GM19023 (cell line): ENCODE measurements around the gene DOCK1.

Source experiments
- ATAC-seq: cut with Tn5 transposase; IDR thresholded peaks from one replicate; pipeline ENCODE4 v1.9.1; 2021; ENCODE audit warnings: mild to moderate bottlenecking, moderate library complexity; ENCODE audit not compliant: unreplicated experiment

DOCK1 gene

DNA sequence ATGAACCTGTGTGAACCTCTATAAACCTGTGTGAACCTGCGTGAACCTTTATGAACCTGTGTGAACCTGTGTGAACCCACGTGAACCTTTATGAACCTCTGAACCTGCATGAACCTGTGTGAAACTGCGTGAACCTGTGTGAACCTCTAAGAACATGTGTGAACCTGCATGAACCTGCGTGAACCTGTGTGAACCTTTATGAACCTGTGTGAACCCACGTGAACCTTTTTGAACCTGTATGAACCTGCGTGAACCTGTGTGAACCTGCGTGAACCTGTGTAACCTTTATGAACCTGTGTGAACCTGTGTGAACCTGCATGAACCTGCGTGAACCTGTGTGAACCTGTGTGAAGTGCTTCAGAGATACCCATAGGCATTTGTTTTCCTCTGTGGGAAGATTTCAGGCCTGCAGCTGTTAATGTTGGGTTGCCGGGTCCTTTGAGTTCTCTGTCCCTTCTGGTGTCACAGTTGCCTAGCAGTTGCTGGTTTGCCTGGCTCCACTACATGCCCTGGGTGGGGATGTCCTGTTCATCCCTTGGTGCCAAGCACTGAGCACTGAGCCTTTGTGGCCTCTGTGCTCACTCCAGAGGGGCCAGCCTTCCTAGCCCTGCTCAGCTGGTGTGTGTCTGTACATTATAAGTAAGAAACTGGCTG lies 97.9 kb downstream of the DOCK1 start:
- no peak for ATAC-seq

DNA sequence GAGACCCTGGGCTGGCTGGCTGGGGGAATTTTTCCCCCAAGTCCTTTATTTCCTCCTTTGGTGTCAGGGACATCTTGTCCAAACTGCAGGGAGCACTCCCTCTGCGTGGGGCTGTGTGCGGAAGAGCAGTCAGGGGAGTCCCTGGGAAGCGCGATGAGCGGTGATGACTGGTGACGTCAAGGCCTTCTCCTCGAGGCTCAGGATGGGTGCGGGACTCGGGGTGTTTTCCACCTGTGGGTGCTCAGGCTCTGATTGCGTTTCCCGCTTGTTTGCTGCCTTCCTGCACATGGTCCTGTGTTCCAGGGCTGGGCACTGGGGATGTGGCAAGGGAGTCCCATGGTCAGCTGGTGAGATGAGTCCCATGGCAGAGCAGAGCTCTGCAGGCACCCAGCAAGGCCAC lies 101.2 kb downstream of the DOCK1 start:
- no peak for ATAC-seq

DNA sequence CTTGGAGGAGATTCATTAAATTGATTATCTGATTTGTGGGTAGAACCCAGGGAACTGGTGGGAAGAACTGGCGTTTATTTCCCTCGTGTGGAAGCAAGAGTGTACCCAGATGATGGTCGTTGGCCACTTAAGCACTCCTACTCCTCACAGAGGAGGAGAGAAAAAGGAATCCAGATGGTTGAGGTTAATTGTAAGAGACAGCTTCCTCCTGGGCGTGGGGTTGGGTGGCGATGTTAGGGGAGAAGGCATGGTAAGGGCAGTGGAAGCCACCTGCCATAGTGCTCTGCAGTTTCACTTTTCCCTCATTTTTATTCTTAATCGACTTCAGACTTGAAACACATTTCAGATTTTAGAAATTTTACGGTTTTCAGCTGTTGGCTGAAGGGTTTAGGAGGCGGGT lies 104.1 kb downstream of the DOCK1 start:
- no peak for ATAC-seq

DNA sequence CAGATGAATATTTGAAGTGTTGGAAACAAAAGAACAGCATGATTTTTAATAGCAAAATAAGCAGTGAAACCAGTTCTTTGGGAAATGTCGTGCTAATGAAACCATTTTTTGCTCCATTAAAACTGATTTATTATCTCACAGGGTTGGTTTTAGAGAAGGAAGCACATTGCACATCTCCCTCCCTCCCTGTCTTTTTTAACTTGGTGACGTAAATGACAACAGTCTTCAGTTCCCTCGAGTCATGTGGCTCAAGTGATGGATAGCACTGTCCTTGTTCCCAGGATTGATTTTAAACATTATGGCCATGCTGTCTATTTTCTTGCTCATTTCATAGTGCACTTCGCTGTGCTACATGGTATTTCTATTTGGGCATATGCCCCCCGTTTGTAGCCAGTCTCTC lies 105.9 kb downstream of the DOCK1 start:
- no peak for ATAC-seq

DNA sequence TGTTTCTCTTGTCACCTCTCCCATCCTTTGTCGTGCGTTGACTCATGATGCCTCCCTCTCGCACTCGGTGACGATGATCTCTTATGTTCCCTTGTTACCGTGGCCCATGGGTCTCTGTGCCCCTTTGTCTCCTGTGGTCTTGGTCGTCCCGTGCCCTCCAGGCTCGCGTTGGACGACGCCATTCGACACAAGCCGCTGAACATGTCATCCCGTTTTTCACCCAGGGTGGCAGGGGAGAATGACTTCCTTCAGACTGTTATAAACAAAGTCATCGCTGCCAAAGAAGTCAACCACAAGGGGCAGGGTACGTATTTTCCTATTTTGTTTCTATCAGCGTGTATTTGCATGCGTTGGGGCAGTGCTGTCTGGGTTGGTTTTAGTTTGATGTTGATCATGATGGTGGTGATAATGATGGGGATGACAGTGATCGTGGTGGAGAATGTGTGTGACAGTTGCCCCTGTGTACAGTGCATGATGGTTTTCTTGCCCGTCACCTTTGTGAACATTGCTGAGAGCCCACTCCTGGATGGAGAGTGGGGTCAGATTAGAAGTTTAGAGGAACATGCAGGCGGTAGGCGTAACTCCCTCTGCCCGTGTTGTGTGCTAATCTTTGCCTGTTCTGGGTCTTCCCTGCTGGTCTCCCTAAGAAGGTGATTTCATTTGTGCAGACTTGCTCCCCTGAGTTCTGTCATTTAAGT lies 107.0 kb downstream of the DOCK1 start:
- ATAC-seq: no peak

DNA sequence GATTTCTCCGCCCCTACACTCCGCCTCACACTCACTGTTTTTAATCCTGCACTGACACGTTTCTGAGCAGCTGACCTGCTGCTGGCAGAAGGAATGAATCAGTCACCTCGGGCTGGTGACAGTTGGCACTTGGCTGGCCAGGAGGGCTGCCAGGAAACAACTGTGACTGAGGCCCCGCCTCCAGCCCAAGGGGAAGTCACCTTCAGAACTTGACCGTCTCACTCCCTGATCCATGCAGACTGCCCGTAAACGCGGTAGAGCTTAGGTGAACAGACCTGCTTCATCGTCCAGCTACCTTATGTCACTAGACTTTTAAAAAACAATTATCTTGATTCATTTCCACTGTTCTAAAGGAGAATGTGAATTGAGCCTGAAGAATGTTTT lies 107.5 kb downstream of the DOCK1 start:
- no peak for ATAC-seq

DNA sequence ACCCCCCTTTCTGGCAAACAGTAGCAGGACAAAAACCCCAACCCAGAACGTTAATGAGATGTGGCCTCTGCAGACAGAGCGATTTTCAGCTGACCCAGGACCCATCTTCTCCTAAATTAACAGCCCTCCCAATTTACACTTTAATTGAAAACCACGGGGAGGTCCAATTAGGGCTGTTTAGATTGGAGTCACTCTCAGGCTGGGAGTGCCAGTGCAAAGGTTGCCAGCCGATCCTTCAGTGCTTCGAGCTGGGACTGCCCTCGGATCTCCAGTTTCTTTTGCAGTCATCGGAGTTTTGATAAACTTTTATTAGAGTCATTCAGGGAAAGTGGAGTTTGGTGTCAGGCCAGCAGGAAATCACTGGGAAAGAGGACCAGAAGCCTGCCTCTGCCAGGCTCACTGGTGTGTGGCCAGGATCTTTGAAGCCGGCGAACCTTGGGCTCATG lies 108.0 kb downstream of the DOCK1 start:
- no peak for ATAC-seq

DNA sequence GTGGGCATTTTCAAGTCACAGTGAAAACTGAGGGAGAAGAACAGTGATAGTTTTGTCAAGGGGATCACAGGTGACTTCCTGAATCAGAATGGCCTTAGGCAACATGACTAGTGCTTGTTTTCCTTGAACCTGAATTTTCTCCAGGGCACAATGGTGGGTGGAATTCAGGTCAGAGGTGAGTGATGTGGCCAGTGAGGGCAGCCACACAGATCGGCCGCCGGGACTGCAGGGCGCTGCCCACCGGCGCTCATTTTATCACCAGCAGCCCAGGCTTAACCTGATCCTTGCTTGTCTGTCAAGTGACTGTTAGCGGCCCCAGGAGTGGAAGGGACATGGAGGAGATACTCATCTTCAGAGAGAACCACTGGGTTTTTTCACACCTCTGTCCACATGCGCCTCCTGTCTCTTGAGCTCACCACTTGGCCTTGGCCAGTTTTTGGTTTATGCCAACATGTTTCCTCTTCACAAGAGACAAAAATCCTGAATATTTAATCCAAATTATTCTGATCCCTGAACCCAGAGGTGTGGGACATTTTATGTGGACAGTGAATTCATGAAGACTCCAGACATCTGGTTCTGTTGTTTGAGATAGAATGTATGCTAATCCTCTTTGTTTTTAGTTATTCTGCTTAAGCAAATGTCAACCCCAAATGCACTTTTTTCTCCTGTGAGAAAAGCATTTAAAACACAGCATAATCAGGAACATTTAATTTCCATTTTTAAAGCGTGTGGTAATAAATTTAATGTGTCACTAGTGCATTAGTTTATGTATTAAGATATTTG lies 108.7 kb downstream of the DOCK1 start:
- ATAC-seq: no peak

DNA sequence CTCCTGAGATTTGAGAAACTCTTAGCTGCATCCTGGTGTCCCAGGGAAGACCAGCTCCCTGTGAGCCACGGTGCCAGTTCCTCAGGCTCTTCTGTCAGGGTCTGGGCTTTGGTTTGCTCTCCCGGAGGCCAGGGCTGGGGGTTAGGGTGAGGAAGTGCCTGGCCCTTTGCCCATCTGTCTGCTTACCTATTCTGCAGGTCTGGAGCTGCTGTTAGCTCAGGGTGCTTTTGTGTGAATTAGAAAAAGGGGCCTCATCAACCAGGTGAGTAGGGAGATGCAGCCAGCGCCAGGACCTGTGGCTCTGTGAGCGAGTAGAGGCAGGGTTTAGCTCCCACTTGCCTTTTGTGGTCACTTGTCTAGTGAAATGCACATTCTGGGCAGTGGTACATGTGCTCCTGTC lies 109.4 kb downstream of the DOCK1 start:
- no peak for ATAC-seq

DNA sequence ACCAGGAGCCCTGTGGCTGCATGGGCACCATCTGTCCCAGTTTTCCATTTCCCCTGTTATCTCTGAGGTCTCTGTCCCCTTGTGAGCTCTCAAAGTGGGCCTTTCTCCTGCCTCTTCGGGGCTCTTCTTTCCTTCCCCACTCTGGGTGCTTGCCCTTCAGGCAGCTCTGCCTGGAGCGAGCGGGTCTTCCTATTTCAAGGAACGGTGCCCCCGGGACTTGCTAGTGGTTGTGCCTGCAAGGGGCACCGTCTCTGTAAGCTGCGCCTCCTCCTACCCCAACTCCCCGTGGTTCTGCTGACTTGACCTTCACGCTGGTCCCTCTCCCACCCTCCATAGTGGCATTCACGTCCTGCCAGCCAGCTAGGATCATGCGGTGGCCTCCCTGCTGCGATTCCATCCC lies 110.1 kb downstream of the DOCK1 start:
- no peak for ATAC-seq

DNA sequence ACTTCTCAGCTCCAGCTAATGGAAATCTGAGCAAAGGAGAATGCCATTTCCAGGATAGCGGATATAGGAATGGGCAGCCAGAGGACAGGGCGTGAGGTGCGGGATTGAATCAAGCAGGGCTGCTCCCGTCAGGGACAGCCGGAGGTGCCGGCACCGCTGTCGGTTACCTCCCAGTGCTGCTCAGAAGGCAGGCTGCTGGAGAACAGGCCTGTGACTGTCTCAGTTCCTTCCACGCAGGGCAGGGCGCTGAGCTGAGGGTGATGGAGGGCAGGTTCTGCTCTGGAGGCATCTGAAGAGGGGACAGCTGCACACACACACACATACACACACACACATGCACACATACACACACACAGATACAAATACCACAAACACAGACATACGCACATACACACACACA lies 111.1 kb downstream of the DOCK1 start:
- no peak for ATAC-seq

DNA sequence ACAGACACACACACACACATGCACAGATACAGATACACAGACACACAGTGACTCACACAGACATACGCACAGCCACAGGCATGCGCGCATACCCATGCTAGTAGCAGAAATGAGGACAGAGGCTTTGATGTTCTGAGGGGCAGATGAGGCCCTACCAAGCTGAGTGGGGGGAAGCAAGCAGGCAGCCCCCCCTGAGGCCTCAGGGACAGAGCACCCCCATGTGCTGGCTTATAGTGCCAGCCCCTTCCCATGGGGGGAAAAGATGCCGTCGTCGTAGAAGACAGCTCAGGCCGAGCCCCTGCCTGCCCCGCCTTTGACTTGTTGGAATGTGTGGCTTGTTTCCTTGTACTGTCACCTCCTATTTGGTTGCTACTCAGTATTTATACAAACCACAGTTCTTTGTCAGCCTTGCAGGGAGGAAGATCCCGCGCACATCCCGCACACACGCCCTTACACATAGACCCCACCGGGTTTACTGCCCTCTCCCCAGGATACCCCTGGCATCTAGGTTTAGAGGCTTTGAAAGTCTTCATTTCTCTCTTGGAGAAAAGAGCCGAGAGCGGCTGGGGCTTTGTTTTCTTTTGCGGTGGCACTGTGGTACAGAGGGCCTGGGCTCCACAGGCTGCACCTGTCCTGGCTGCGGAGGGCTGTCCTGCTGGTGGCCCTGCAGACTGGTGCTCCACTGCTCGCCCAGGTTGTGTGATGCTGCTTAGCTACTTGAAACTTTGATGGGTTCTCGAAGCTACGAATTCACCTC lies 112.5 kb downstream of the DOCK1 start:
- ATAC-seq: no peak

DNA sequence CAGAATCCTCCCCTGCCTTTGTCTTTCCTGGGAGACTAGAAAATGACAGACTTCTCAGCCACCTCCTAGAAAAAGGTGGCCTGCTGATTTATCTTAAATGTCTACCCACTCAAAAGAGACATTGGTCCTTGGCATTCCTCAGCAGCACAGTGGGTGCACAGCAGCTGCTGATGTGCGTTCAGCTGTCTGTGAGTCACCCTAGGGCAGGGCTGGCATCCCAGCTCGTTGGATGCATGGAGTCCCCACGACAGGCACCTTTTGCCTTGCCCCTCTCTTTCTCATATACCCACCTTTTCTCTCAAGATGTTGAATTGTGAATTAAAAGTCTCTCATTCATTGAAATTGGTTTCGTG lies 113.0 kb downstream of the DOCK1 start:
- ATAC-seq: no peak

DNA sequence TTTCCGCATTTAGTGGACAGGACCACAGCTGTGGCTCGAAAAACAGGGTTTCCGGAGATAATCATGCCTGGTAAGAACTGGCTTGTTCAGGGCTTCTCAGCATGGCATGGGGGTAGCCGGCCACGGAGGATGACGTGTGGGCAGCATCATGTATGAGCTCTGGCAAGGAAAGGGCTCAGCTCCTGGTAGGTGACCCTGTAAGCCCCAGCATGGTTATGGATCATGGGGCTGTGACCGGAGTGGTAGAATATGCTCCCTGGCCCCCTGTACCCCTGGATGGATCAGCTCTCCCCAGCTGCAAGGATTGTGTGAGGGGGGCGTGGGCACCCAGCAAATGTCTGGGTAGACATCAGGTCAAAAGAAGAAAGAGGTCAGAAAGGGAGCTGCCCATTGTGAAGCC lies 113.5 kb downstream of the DOCK1 start:
- no peak for ATAC-seq

DNA sequence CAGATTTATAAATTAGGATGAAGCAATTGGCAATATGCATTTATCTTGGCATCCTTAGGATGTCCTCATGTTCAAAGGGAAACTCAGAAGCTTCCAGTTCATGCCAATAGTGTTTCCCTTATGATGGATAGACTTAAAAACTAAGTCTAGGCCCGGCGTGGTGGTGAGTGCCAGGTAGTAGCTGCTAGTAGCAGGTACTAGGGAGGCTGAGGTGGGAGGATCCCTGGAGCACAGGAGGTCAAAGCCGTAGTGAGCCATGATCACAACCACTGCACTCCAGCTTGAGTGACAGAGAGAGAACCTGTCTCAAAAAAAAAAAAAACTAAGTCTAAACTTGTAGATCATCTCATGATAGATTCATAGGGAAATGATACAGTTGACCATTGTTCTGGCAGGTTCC lies 115.0 kb downstream of the DOCK1 start:
- ATAC-seq: no peak

DNA sequence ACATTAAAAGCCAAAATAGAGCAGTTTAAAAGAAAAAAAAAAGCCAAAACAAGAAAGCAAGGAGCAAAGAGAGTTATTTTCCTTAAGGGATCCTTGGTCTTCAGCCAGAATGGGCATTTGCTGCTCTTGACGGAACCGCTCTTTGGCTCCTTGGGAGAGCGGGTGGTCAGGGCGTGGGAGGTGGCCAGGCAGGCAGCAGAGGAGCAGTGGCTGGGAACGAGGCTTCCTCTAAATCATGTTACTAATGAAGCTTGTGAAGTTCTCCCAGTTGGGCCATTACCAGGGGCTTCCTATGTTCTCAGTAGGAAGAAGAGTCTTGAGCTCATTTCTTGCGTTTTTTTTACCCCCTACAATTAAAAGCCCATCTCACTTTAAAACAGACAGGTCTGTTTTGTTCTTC lies 116.6 kb downstream of the DOCK1 start:
- ATAC-seq: no peak

DNA sequence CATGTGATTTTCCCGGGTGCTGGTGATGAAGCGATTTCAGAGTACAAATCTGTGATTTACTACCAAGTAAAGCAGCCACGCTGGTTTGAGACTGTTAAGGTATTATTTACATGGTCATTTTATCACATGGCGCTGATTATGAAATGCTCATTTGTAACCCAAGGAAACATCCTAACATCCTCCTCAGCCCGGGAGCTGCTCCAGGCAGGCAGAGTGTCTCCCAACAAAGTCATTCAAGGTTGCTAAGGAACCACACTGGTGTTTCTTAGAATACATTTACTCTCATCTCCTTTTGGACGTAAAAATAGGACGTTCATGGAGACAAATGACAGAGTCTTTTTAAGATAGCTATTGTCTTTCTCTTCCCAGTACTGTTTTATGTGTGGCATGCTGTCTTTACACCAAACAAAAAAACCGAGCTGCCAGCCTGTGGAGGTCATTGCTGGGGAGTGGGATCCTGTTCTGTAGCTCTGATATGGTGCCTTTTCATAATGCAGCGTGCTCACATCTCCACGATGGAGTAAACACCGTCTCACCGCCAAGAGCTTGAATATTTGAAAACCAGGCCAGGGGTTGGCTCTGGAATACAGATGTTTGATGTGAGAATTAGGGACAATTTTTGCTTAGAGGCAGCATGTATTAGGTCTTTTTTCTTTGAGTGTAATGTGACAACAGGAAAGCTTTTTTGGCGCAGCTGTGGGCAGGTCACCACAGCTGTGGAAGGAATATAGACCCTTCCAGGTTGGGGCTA lies 119.6 kb downstream of the DOCK1 start:
- ATAC-seq: no peak

DNA sequence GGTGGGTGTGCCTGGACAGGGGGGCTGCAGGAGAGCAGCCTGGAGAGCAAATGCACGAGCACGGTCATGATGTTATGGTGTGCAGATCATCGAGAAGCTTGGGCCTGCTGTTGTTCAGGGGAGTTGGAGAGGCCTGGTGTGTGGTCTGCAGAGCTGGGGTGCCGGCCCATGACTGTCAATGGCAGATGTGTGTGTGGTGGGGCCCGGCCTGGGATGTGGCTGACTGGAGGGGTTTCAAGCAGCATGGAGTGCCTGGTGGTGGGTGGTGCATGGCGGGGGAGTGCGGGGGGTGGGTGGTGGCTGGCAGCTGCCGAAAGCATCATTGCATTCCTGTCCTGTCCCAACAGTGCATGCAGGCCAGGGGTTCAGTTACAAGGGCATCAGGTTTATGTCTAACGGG lies 122.6 kb downstream of the DOCK1 start:
- no peak for ATAC-seq

DNA sequence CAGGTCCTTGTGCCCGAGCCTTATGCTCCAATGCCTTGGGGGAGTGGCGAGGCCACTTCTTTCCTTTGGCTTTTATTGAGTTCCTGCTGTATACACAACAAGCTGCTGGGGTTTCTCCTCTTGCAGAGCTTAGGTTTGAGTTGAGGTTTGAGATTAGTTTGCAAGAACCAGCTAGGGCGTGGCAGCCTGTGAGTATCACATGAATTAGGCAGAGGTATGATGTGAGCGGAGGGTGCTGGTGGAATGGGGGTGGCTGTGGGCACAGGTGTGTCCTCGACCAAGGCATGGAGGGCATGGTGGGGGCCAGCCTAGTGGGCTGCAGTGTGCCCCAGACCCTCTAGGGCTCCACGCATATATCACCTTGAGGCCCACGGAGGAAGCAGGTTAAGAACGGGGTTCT lies 123.3 kb downstream of the DOCK1 start:
- ATAC-seq: no peak

DNA sequence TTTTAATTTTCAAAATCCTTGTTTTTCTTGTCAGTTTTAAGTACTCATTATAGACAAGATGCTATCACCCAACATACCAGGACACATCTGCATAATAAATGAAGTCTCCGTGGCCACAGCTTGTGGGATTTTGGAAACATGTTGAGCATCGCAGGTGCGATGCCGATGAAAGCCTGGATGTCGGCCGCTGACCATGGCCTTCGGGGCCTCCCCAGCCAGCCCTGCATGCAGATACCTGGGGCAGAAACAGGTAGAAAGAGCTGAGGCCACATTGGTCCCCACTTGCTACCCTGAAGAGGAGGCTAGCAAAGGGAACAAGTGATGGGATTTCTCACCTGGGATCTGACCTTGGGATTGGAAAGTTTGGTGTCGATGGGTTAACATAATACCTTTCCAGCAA lies 123.8 kb downstream of the DOCK1 start:
- no peak for ATAC-seq
